Activated T-cell treated with anti-CD3 and anti-CD28 coated beads, Interleukin-2, amount 50 U/mL, for 24 hours (primary cell): ENCODE results near the gene MYLK3.

Experiments used
- DNase-seq: peaks from one replicate; pipeline ENCODE4 v3.0.0-alpha.2; 2020
- H3K27ac Mint-ChIP-seq: 2 replicates; pipeline ENCODE4 v1.8.0; 2020; ENCODE audit warnings: mild to moderate bottlenecking, mixed read lengths
- H3K27me3 Mint-ChIP-seq: 2 replicates; pipeline ENCODE4 v1.8.0; 2020; ENCODE audit warnings: mixed read lengths
- H3K36me3 Mint-ChIP-seq: 2 replicates; pipeline ENCODE4 v1.8.0; 2020; ENCODE audit warnings: low read depth, mixed read lengths
- H3K4me1 Mint-ChIP-seq: 2 replicates; pipeline ENCODE4 v1.8.0; 2020; ENCODE audit warnings: low read depth, mixed read lengths
- H3K4me3 Mint-ChIP-seq: 2 replicates; pipeline ENCODE4 v1.8.0; 2020; ENCODE audit warnings: mild to moderate bottlenecking, moderate library complexity, mixed read lengths
- H3K9me3 Mint-ChIP-seq: 2 replicates; pipeline ENCODE4 v1.8.0; 2020; ENCODE audit warnings: mixed read lengths

MYLK3 gene

GRCh38 chr16:46775214-46775613, 27.1 kb upstream of the MYLK3 start:
- Mint-ChIP-seq H3K27me3 (peaks cover 3% of the 10 kb centered on the region), H3K4me1 (no peaks in the 10 kb centered on the region), H3K4me3 (no peak overlapping the region), H3K36me3 (no peaks in the 10 kb centered on the region), H3K9me3 (no peaks in the 10 kb centered on the region), H3K27ac (no peak overlapping the region)
- DNase-seq, result no peak

- H3K27ac Mint-ChIP-seq, result no peak overlapping the region
- DNase-seq, result no peak
- peaks cover 3% of the 10 kb centered on the region for H3K27me3 Mint-ChIP-seq
- no peaks in the 10 kb centered on the region for H3K4me1 Mint-ChIP-seq
- H3K4me3 Mint-ChIP-seq, result no peak overlapping the region
- H3K9me3 Mint-ChIP-seq, result no peaks in the 10 kb centered on the region
- H3K36me3 Mint-ChIP-seq, result no peaks in the 10 kb centered on the region
These were observed 26.6 kb upstream of the MYLK3 start for GRCh38 chr16:46774743-46775177.

GRCh38 chr16:46772463-46772862, 24.3 kb upstream of the MYLK3 start:
- H3K4me1 Mint-ChIP-seq, result no peaks in the 10 kb centered on the region
- H3K4me3 Mint-ChIP-seq, result no peak overlapping the region
- no peaks in the 10 kb centered on the region for H3K36me3 Mint-ChIP-seq
- H3K9me3 Mint-ChIP-seq, result no peaks in the 10 kb centered on the region
- no peak for DNase-seq
- peaks cover 3% of the 10 kb centered on the region for H3K27me3 Mint-ChIP-seq
- no peak overlapping the region for H3K27ac Mint-ChIP-seq

GRCh38 chr16:46768809-46769208, 20.7 kb upstream of the MYLK3 start:
- Mint-ChIP-seq H3K4me1 (no peaks in the 10 kb centered on the region), H3K36me3 (no peaks in the 10 kb centered on the region), H3K27ac (no peak overlapping the region), H3K9me3 (no peaks in the 10 kb centered on the region), H3K27me3 (no peaks in the 10 kb centered on the region), H3K4me3 (no peak overlapping the region)
- DNase-seq, result no peak

- H3K27me3 Mint-ChIP-seq, result no peaks in the 10 kb centered on the region
- no peaks in the 10 kb centered on the region for H3K36me3 Mint-ChIP-seq
- no peak overlapping the region for H3K27ac Mint-ChIP-seq
- H3K9me3 Mint-ChIP-seq, result no peaks in the 10 kb centered on the region
- no peak overlapping the region for H3K4me3 Mint-ChIP-seq
- H3K4me1 Mint-ChIP-seq, result no peaks in the 10 kb centered on the region
- DNase-seq, result no peak
These were observed 16.9 kb upstream of the MYLK3 start for GRCh38 chr16:46765050-46765449.

GRCh38 chr16:46763147-46763546, 15.0 kb upstream of the MYLK3 start:
- DNase-seq, result no peak

GRCh38 chr16:46762583-46762982, 14.4 kb upstream of the MYLK3 start:
- Mint-ChIP-seq H3K27ac (no peak overlapping the region), H3K9me3 (no peaks in the 10 kb centered on the region), H3K4me3 (no peak overlapping the region), H3K36me3 (no peaks in the 10 kb centered on the region), H3K27me3 (no peaks in the 10 kb centered on the region), H3K4me1 (no peaks in the 10 kb centered on the region)
- DNase-seq, result no peak

More at GRCh38 chr16:46763147-46763546, 15.0 kb upstream of the MYLK3 start:
- Mint-ChIP-seq H3K4me3 (no peak overlapping the region), H3K27ac (no peak overlapping the region), H3K4me1 (no peaks in the 10 kb centered on the region), H3K27me3 (no peaks in the 10 kb centered on the region), H3K9me3 (no peaks in the 10 kb centered on the region), H3K36me3 (no peaks in the 10 kb centered on the region)

- Mint-ChIP-seq H3K36me3 (no peaks in the 10 kb centered on the region), H3K4me1 (no peaks in the 10 kb centered on the region), H3K27ac (no peak overlapping the region), H3K4me3 (no peak overlapping the region), H3K9me3 (no peaks in the 10 kb centered on the region), H3K27me3 (no peaks in the 10 kb centered on the region)
- DNase-seq, result no peak
These were observed 11.2 kb upstream of the MYLK3 start for GRCh38 chr16:46759309-46759708.

GRCh38 chr16:46757339-46758050, 9.4 kb upstream of the MYLK3 start:
- H3K36me3 Mint-ChIP-seq, result no peaks in the 10 kb centered on the region
- DNase-seq, result no peak

GRCh38 chr16:46756772-46757171, 8.6 kb upstream of the MYLK3 start:
- no peak overlapping the region for H3K4me3 Mint-ChIP-seq
- no peak for DNase-seq
- H3K4me1 Mint-ChIP-seq, result peaks cover 2% of the 10 kb centered on the region
- no peaks in the 10 kb centered on the region for H3K9me3 Mint-ChIP-seq
- no peaks in the 10 kb centered on the region for H3K27me3 Mint-ChIP-seq
- H3K36me3 Mint-ChIP-seq, result no peaks in the 10 kb centered on the region
- H3K27ac Mint-ChIP-seq, result no peak overlapping the region

More at GRCh38 chr16:46757339-46758050, 9.4 kb upstream of the MYLK3 start:
- Mint-ChIP-seq H3K4me1 (peaks cover 2% of the 10 kb centered on the region), H3K27ac (no peak overlapping the region), H3K9me3 (no peaks in the 10 kb centered on the region), H3K27me3 (no peaks in the 10 kb centered on the region), H3K4me3 (no peak overlapping the region)

- Mint-ChIP-seq H3K27ac (no peak overlapping the region), H3K36me3 (no peaks in the 10 kb centered on the region), H3K4me1 (peaks cover 2% of the 10 kb centered on the region), H3K27me3 (no peaks in the 10 kb centered on the region), H3K4me3 (no peak overlapping the region), H3K9me3 (no peaks in the 10 kb centered on the region)
- no peak for DNase-seq
These were observed 4.9 kb upstream of the MYLK3 start for GRCh38 chr16:46753015-46753414.

GRCh38 chr16:46751381-46751780, 3.2 kb upstream of the MYLK3 start:
- H3K4me1 Mint-ChIP-seq, result peaks cover 2% of the 10 kb centered on the region
- H3K36me3 Mint-ChIP-seq, result no peaks in the 10 kb centered on the region
- H3K27ac Mint-ChIP-seq, result no peak overlapping the region
- DNase-seq, result no peak
- H3K27me3 Mint-ChIP-seq, result no peaks in the 10 kb centered on the region
- no peak overlapping the region for H3K4me3 Mint-ChIP-seq
- H3K9me3 Mint-ChIP-seq, result no peaks in the 10 kb centered on the region

- Mint-ChIP-seq H3K4me3 (no peak overlapping the region), H3K27ac (no peak overlapping the region), H3K36me3 (no peaks in the 10 kb centered on the region), H3K27me3 (no peaks in the 10 kb centered on the region), H3K9me3 (no peaks in the 10 kb centered on the region), H3K4me1 (peaks cover 2% of the 10 kb centered on the region)
- DNase-seq, result no peak
These were observed 896 bp upstream of the MYLK3 start for GRCh38 chr16:46748775-46749705.

GRCh38 chr16:46746821-46747776, 1.0 kb downstream of the MYLK3 start:
- peaks cover 4% of the 10 kb centered on the region for H3K4me1 Mint-ChIP-seq
- no peak overlapping the region for H3K4me3 Mint-ChIP-seq
- no peak for DNase-seq
- no peaks in the 10 kb centered on the region for H3K36me3 Mint-ChIP-seq
- H3K9me3 Mint-ChIP-seq, result no peaks in the 10 kb centered on the region
- H3K27me3 Mint-ChIP-seq, result no peaks in the 10 kb centered on the region
- no peak overlapping the region for H3K27ac Mint-ChIP-seq
